ENCODE measurements around the gene DIS3L2.

- TF ChIP-seq CTCF (IDR thresholded peaks at IDR 0.05) (no peak), EP300 (IDR thresholded peaks at IDR 0.05) (no peak)
Observed at GRCh38 chr2:232111551-232111950, 150.0 kb downstream of the DIS3L2 start.

Measured in esophagus muscularis mucosa (tissue), 3 donors.